GM12891 (cell line): ENCODE measurements around the gene ZNF556.

Source experiments
- POLR2A ChIP-seq: IDR thresholded peaks from 2 replicates; pipeline ENCODE4 v1.6.1; 2011; ENCODE audit warnings: low read depth, low read length, control low read depth
- POU2F2 ChIP-seq: IDR thresholded peaks from 2 replicates; pipeline ENCODE4 v1.6.1; 2011; ENCODE audit warnings: low read depth, mild to moderate bottlenecking, control low read depth, low read length, moderate library complexity
- SPI1 ChIP-seq: IDR thresholded peaks from 2 replicates; pipeline ENCODE4 v1.6.1; 2011; ENCODE audit warnings: low read depth, low read length, control low read depth

- TF ChIP-seq POLR2A (no peak), SPI1 (0 out of 2 replicates have a peak, but pooled peaks have one; percentile 3), POU2F2 (no peak)
These were observed 33.4 kb downstream of the ZNF556 start, which contains the start of gene ZNF57 for GRCh38 chr19:2900296-2901252.
